Aorta (tissue), 5 donors: ENCODE measurements around the gene LRP8. TPM values are rescaled to one million over a fixed set of nuclear protein-coding genes. Genes with fewer than 3 reads are reported as not detected.
A peak's percentile ranks its signal among the peaks of the same experiment; 100 is the strongest.

Experiments
- ATAC-seq: fragments of 200-7000 bp; cut with Tn5 transposase; one replicate; pipeline ENCODE4 v1.9.1; 2022; ENCODE audit warnings: moderate library complexity; ENCODE audit not compliant: low FRiP score
- DNase-seq, 2 donors: peaks; one replicate each; pipeline ENCODE4 v3.0.0-alpha.2; 2020
- H3K27ac ChIP-seq, 2 donors: one replicate each; pipeline ENCODE4 v1.5.1; 2013; ENCODE audit warnings: low read length in 2 of 2, mild to moderate bottlenecking in 2 of 2, moderate library complexity in 2 of 2, control low read depth in 1 of 2, inconsistent platforms in 1 of 2, low read depth in 1 of 2
- H3K27me3 ChIP-seq, 2 donors: one replicate each; pipeline ENCODE4 v1.6.1; 2013; ENCODE audit warnings: control low read depth in 1 of 2, low read length in 1 of 2, mild to moderate bottlenecking in 1 of 2, moderate library complexity in 1 of 2; ENCODE audit not compliant: insufficient read depth in 2 of 2, control insufficient read depth in 1 of 2
- H3K36me3 ChIP-seq, 2 donors: one replicate each; pipeline ENCODE4 v1.6.1; 2013; ENCODE audit warnings: control low read depth in 1 of 2, low read length in 1 of 2, mild to moderate bottlenecking in 1 of 2; ENCODE audit not compliant: insufficient read depth in 2 of 2, control insufficient read depth in 1 of 2
- H3K4me1 ChIP-seq, 2 donors: one replicate each; pipeline ENCODE4 v1.6.1; 2013; ENCODE audit warnings: low read length in 2 of 2, control low read depth in 1 of 2, mild to moderate bottlenecking in 1 of 2, moderate library complexity in 1 of 2; ENCODE audit not compliant: insufficient read depth in 2 of 2, control insufficient read depth in 1 of 2
- H3K4me3 ChIP-seq, 2 donors: one replicate each; pipeline ENCODE4 v1.5.1; 2013; ENCODE audit warnings: low read length in 2 of 2, control low read depth in 1 of 2, mild to moderate bottlenecking in 1 of 2
- H3K9me3 ChIP-seq: one replicate; pipeline ENCODE4 v1.6.1; 2013; ENCODE audit warnings: mild to moderate bottlenecking, low read length; ENCODE audit not compliant: control insufficient read depth
- WGBS, 2 donors: extraction: QIAGEN DNeasy Blood & Tissue Kit; methylation state at CpG; one replicate each; pipeline ENCODE4 v1.1.7; 2013; 5-methylcytosine and 5-hydroxymethylcytosine counted together
- intact Hi-C, 2 donors: fragments of 100-400 bp; cut with DNase I; formaldehyde crosslinking; loops; one replicate each; pipeline versions ENCODE4 v1.14.2 to v1.15.0; 2022
- polyA plus RNA-seq, 2 donors: library from polyadenylated mRNA; stranded (reverse); fragments of 200-250 nt; gene quantifications; one replicate each; pipeline ENCODE4 v1.2.3, GENCODE V29; 2013
- total RNA-seq, 2 donors: library from RNA; stranded (reverse); fragmentation: NEBNext Ultra II Directional; extraction: Animal tissue kit (Norgen Biotek cat#: 25700); gene quantifications; one replicate each; pipeline ENCODE4 v1.2.1, GENCODE V29; 2021
- donor health status: healthy with polysubstance abuse.
- donor health status: Bipolar disorder and iron deficiency.
- donor health status: DM: no; HTN: no; CAD: no.
- donor health status: DM: no; HTN: no; CAD: no.
- donor health status: DM: yes; HTN: yes; CAD: no.

The LRP8 gene
- total and polyA plus RNA-seq, 4 donors: 1.1 to 12.3 (median 5.9) TPM

GRCh38 chr1:53323316-53323715 lies 4.6 kb downstream of the LRP8 start:
- no peaks in the 10 kb centered on the region for H3K4me1 ChIP-seq
- H3K4me3 ChIP-seq: no peak overlapping the region
- DNase-seq (peak in 1 of 2 donors; percentile 36), ATAC-seq (no peak)
- 96 to 97% methylated on average over 11 of the region's 11 CpGs for WGBS, 2 donors
- intact Hi-C loops: no loop called here
- no peaks in the 10 kb centered on the region for H3K36me3 ChIP-seq
- no peaks in the 10 kb centered on the region for H3K27me3 ChIP-seq
- H3K9me3 ChIP-seq: no peaks in the 10 kb centered on the region
- no peak overlapping the region for H3K27ac ChIP-seq

- ATAC-seq (no peak), DNase-seq (peak in 1 of 2 donors; percentile 22)
- Histone ChIP-seq H3K9me3 (no peaks in the 10 kb centered on the region), H3K4me1 (no peaks in the 10 kb centered on the region), H3K27ac (no peak overlapping the region), H3K4me3 (no peak overlapping the region), H3K36me3 (no peaks in the 10 kb centered on the region), H3K27me3 (no peaks in the 10 kb centered on the region)
- intact Hi-C loops: no loop called here
- WGBS, 2 donors: 88 to 90% methylated on average over 11 of the region's 11 CpGs
Measured at GRCh38 chr1:53321776-53322602, 5.9 kb downstream of the LRP8 start.

GRCh38 chr1:53321366-53321765 lies 6.5 kb downstream of the LRP8 start:
- H3K27ac ChIP-seq: no peak overlapping the region
- DNase-seq (peak in 1 of 2 donors; percentile 21), ATAC-seq (no peak)
- intact Hi-C loops: no loop called here
- H3K27me3 ChIP-seq: no peaks in the 10 kb centered on the region
- no peak overlapping the region for H3K4me3 ChIP-seq
- H3K9me3 ChIP-seq: no peaks in the 10 kb centered on the region
- no peaks in the 10 kb centered on the region for H3K36me3 ChIP-seq
- WGBS, 2 donors: 90 to 92% methylated on average over 5 of the region's 5 CpGs
- H3K4me1 ChIP-seq: no peaks in the 10 kb centered on the region

- ATAC-seq (no peak), DNase-seq (peak in 1 of 2 donors; percentile 12)
- Histone ChIP-seq H3K9me3 (no peaks in the 10 kb centered on the region), H3K36me3 (no peaks in the 10 kb centered on the region), H3K4me1 (no peaks in the 10 kb centered on the region), H3K27me3 (no peaks in the 10 kb centered on the region), H3K27ac (no peak overlapping the region), H3K4me3 (no peak overlapping the region)
- WGBS, 2 donors: 96 to 99% methylated on average over 7 of the region's 7 CpGs
- intact Hi-C loops: no loop called here
Measured at GRCh38 chr1:53320646-53321045, 7.2 kb downstream of the LRP8 start.

- intact Hi-C loops: no loop called here
- Histone ChIP-seq H3K9me3 (no peaks in the 10 kb centered on the region), H3K27ac (no peak overlapping the region), H3K36me3 (no peaks in the 10 kb centered on the region), H3K4me3 (no peak overlapping the region), H3K27me3 (no peaks in the 10 kb centered on the region), H3K4me1 (no peaks in the 10 kb centered on the region)
- ATAC-seq (no peak), DNase-seq (peak in 1 of 2 donors; percentile 29)
- 92% methylated on average over 20 of the region's 20 CpGs for WGBS, 2 donors
Measured at GRCh38 chr1:53319296-53320101, 8.4 kb downstream of the LRP8 start.

GRCh38 chr1:53317646-53318539 lies 10.0 kb downstream of the LRP8 start:
- DNase-seq (peak in 1 of 2 donors; percentile 17), ATAC-seq (no peak)
- intact Hi-C loops: no loop called here
- H3K36me3 ChIP-seq: no peaks in the 10 kb centered on the region
- H3K9me3 ChIP-seq: no peaks in the 10 kb centered on the region
- 87% methylated on average over 13 of the region's 13 CpGs for WGBS, 2 donors
- H3K27me3 ChIP-seq: no peaks in the 10 kb centered on the region
- H3K4me1 ChIP-seq: no peaks in the 10 kb centered on the region
- no peak overlapping the region for H3K4me3 ChIP-seq
- no peak overlapping the region for H3K27ac ChIP-seq

- H3K27me3 ChIP-seq: no peaks in the 10 kb centered on the region
- H3K27ac ChIP-seq: no peak overlapping the region
- no peaks in the 10 kb centered on the region for H3K9me3 ChIP-seq
- DNase-seq: peak in 1 of 2 donors; percentile 40
- 77 to 83% methylated on average over 16 to 17 of the region's 17 CpGs for WGBS, 2 donors
- ATAC-seq: no peak
- H3K36me3 ChIP-seq: no peaks in the 10 kb centered on the region
- H3K4me3 ChIP-seq: no peak overlapping the region
- no peaks in the 10 kb centered on the region for H3K4me1 ChIP-seq
- intact Hi-C loops: no loop called here
Measured at GRCh38 chr1:53316766-53317581, 10.9 kb downstream of the LRP8 start.

- no peak for ATAC-seq
Measured at GRCh38 chr1:53316424-53316765, 11.5 kb downstream of the LRP8 start.

More at GRCh38 chr1:53316424-53316765, 11.5 kb downstream of the LRP8 start:
- peak in 1 of 2 donors; percentile 34 for DNase-seq
- H3K9me3 ChIP-seq: no peaks in the 10 kb centered on the region
- no peaks in the 10 kb centered on the region for H3K27me3 ChIP-seq
- intact Hi-C loops: no loop called here
- 93 to 95% methylated on average over 1 of the region's 1 CpG for WGBS, 2 donors
- H3K4me3 ChIP-seq: no peak overlapping the region
- no peaks in the 10 kb centered on the region for H3K4me1 ChIP-seq
- H3K27ac ChIP-seq: no peak overlapping the region
- H3K36me3 ChIP-seq: no peaks in the 10 kb centered on the region
